ENCODE results near the gene RPL15. TPM values are rescaled to one million over a fixed set of nuclear protein-coding genes. Genes with fewer than 3 reads are reported as not detected.

Gene RPL15
- total and polyA plus RNA-seq, 10 of the 15 experiments (the other 5 are each of a cell fraction or from before 2014, with no cell fraction given), result 2,885 to 10,761 (median 4,017) TPM

DNA sequence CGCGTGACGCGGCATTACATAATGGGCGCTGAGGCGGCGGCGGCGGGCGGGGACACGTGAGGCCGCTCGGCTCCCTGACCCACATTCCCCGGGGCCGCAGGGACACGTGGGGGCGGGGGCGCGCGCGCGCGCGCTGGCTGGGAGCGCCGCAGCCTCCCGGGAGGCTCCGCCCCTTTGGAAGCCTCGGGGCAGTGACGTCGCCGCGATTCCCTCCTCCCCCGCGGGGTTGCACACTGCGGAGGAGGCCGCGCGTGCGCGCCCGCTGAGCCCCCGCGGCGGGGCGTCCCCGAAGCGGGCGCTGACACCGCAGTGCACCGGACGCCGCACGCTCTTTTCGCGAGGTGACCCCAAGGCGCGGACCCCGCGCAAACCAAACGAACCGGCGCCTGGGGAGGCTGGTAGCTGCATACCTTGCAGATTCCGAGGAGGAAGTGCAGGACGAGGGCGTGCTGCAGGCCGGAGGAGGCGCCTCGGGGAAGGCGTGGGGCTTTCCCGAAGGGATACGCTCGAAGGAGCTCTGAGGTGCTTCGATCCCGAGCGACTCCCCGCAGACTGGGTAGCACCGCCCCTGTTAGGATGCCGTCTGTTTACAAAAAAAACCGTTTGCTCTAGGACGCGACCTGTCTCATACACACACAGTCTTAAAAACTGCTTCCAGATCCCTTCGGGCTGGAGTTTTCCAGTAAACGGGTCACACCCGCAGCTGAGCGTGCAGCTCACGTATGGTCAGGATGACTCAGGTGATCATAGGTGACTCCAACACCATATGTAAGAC is 29.2 kb downstream of the RPL15 start (continued):
- TF ChIP-seq, protein P1, sequence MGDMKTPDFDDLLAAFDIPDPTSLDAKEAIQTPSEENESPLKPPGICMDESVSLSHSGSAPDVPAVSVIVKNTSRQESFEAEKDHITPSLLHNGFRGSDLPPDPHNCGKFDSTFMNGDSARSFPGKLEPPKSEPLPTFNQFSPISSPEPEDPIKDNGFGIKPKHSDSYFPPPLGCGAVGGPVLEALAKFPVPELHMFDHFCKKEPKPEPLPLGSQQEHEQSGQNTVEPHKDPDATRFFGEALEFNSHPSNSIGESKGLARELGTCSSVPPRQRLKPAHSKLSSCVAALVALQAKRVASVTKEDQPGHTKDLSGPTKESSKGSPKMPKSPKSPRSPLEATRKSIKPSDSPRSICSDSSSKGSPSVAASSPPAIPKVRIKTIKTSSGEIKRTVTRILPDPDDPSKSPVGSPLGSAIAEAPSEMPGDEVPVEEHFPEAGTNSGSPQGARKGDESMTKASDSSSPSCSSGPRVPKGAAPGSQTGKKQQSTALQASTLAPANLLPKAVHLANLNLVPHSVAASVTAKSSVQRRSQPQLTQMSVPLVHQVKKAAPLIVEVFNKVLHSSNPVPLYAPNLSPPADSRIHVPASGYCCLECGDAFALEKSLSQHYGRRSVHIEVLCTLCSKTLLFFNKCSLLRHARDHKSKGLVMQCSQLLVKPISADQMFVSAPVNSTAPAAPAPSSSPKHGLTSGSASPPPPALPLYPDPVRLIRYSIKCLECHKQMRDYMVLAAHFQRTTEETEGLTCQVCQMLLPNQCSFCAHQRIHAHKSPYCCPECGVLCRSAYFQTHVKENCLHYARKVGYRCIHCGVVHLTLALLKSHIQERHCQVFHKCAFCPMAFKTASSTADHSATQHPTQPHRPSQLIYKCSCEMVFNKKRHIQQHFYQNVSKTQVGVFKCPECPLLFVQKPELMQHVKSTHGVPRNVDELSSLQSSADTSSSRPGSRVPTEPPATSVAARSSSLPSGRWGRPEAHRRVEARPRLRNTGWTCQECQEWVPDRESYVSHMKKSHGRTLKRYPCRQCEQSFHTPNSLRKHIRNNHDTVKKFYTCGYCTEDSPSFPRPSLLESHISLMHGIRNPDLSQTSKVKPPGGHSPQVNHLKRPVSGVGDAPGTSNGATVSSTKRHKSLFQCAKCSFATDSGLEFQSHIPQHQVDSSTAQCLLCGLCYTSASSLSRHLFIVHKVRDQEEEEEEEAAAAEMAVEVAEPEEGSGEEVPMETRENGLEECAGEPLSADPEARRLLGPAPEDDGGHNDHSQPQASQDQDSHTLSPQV (IDR thresholded peaks at IDR 0.05), result 0 out of 2 replicates have a peak, but pooled peaks have one; percentile 29
- TF ChIP-seq CHD2 (IDR thresholded peaks at IDR 0.05; ENCODE audit: borderline replicate concordance, low read depth, low read length) (peak; percentile 43; the same call in 1 of the 2 replicates), TCF7 (IDR thresholded peaks at IDR 0.05; ENCODE audit: borderline replicate concordance) (no peak), GABPA (IDR thresholded peaks at IDR 0.05; ENCODE audit: low read depth) (no peak), CREB1 (IDR thresholded peaks at IDR 0.05; ENCODE audit: low read depth) (peak; percentile 93), SMARCA5 (IDR thresholded peaks at IDR 0.05) (0 out of 2 replicates have a peak, but pooled peaks have one; percentile 53), JUND (IDR thresholded peaks at IDR 0.05; ENCODE audit: low read depth, low read length) (0 out of 2 replicates have a peak, but pooled peaks have one; percentile 7), PAX5 (IDR thresholded peaks at IDR 0.05; ENCODE audit: borderline replicate concordance, low read depth, low read length) (peak; percentile 51; the same call in 1 of the 2 replicates), EGR1 (IDR thresholded peaks at IDR 0.05; ENCODE audit: borderline replicate concordance in 1 of 2, low read depth in 2 of 2, low read length in 2 of 2) (peak in 1 of 2 experiments; percentile 98; a peak in 2 of 3 replicates), EP300 (IDR thresholded peaks at IDR 0.05; ENCODE audit: borderline replicate concordance in 1 of 2, control insufficient read depth in 1 of 2, low read depth in 2 of 2, low read length in 2 of 2) (peak in 1 of 2 experiments; percentile 39; a peak in 1 of 4 replicates), MXI1 (IDR thresholded peaks at IDR 0.05; ENCODE audit: low read depth, low read length) (no peak; the same call in none of the 2 replicates)
- TF ChIP-seq, protein P2, sequence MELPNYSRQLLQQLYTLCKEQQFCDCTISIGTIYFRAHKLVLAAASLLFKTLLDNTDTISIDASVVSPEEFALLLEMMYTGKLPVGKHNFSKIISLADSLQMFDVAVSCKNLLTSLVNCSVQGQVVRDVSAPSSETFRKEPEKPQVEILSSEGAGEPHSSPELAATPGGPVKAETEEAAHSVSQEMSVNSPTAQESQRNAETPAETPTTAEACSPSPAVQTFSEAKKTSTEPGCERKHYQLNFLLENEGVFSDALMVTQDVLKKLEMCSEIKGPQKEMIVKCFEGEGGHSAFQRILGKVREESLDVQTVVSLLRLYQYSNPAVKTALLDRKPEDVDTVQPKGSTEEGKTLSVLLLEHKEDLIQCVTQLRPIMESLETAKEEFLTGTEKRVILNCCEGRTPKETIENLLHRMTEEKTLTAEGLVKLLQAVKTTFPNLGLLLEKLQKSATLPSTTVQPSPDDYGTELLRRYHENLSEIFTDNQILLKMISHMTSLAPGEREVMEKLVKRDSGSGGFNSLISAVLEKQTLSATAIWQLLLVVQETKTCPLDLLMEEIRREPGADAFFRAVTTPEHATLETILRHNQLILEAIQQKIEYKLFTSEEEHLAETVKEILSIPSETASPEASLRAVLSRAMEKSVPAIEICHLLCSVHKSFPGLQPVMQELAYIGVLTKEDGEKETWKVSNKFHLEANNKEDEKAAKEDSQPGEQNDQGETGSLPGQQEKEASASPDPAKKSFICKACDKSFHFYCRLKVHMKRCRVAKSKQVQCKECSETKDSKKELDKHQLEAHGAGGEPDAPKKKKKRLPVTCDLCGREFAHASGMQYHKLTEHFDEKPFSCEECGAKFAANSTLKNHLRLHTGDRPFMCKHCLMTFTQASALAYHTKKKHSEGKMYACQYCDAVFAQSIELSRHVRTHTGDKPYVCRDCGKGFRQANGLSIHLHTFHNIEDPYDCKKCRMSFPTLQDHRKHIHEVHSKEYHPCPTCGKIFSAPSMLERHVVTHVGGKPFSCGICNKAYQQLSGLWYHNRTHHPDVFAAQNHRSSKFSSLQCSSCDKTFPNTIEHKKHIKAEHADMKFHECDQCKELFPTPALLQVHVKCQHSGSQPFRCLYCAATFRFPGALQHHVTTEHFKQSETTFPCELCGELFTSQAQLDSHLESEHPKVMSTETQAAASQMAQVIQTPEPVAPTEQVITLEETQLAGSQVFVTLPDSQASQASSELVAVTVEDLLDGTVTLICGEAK (IDR thresholded peaks at IDR 0.05; ENCODE audit: borderline replicate concordance), result peak; percentile 21; the same call in 1 of the 2 replicates
